ENCODE data around the gene ATP6V0D1. TPM values are rescaled to one million over a fixed set of nuclear protein-coding genes. Genes with fewer than 3 reads are reported as not detected.

The ATP6V0D1 gene
- total RNA-seq, 1 experiment from 2014 or later: 43.0 TPM

GRCh38 chr16:67426022-67426421 is 54.9 kb downstream of the ATP6V0D1 start:
- H3K9me3 Mint-ChIP-seq: no peaks in the 10 kb centered on the region
- no peak overlapping the region for H3T11ph ChIP-seq (ENCODE audit: low read length)
- H3K36me3 Mint-ChIP-seq (ENCODE audit: insufficient read depth in 1 of 3, low read depth in 3 of 3): no peaks in the 10 kb centered on the region; a peak in 1 of 7 replicates
- H2BK20ac ChIP-seq (ENCODE audit: low read depth, low read length, poor library complexity, severe bottlenecking): no peak overlapping the region
- H2AFZ ChIP-seq (ENCODE audit: low read length): no peak overlapping the region
- H3K14ac ChIP-seq (ENCODE audit: insufficient read depth, low read length): no peak overlapping the region
- WGBS (ENCODE audit: extremely low coverage, insufficient read length, low lambda C conversion rate): no CpG with 5 or more reads among the region's 7 CpGs
- H3K4me2 ChIP-seq (ENCODE audit: insufficient read depth, insufficient read length, low read length): no peak overlapping the region
- H3K4ac ChIP-seq (ENCODE audit: low read depth, low read length): no peak overlapping the region
- H3K23me2 ChIP-seq (ENCODE audit: insufficient read length, low read depth, low read length, poor library complexity, severe bottlenecking): peaks cover 6% of the 10 kb centered on the region
- no peak overlapping the region for H3K56ac ChIP-seq (ENCODE audit: insufficient read length, low read depth, low read length)
- no peak for TF ChIP-seq CTCF (conservative IDR thresholded peaks at IDR 0.05)
- H2BK12ac ChIP-seq (ENCODE audit: insufficient read length, low read depth, low read length): no peak overlapping the region
- no peaks in the 10 kb centered on the region for H4K20me1 ChIP-seq (ENCODE audit: control insufficient read depth, insufficient read depth, insufficient read length)
- H3K4me1 Mint-ChIP-seq: peaks cover 72% of the 10 kb centered on the region in 2 experiments
- 0 out of 5 replicates have a peak overlapping the region, but pooled peaks of 1 of the 2 experiments have one; percentile 12 for H3K4me3 Mint-ChIP-seq
- H3K79me1 ChIP-seq (ENCODE audit: insufficient read depth, low read depth, low read length, poor library complexity, severe bottlenecking): no peaks in the 10 kb centered on the region
- H3K4me1 ChIP-seq (ENCODE audit: insufficient read depth, low read length): peaks cover 30% of the 10 kb centered on the region
- no peak overlapping the region for H2BK5ac ChIP-seq (ENCODE audit: insufficient read length, low read length)
- no peaks in the 10 kb centered on the region; the same call in 1 of the 2 replicates for H3K79me2 ChIP-seq (ENCODE audit: insufficient read depth, low read length)
- no peak overlapping the region for H3K18ac ChIP-seq (ENCODE audit: insufficient read length, low read depth, low read length)
- no peak for DNase-seq
- H3K23ac ChIP-seq (ENCODE audit: insufficient read length, low read depth, low read length): no peak overlapping the region
- H4K91ac ChIP-seq (ENCODE audit: insufficient read length, low read depth, low read length): no peak overlapping the region
- H4K5ac ChIP-seq (ENCODE audit: insufficient read length, low read depth, low read length): no peak overlapping the region
- no peak overlapping the region for H4K8ac ChIP-seq (replicated peaks; ENCODE audit: insufficient read length, low read depth, low read length)
- H2BK15ac ChIP-seq (ENCODE audit: low read depth, low read length): no peak overlapping the region
- H3K9ac ChIP-seq (ENCODE audit: extremely low read depth, insufficient read length, low read length): no peak overlapping the region
- H3K27ac Mint-ChIP-seq: peak overlapping the region in 2 of 3 experiments; percentile 55 to 61; a peak in 2 of 7 replicates
- no peaks in the 10 kb centered on the region for H3K9me3 ChIP-seq (ENCODE audit: control insufficient read depth, low read depth, low read length)
- no peaks in the 10 kb centered on the region; the same call in 1 of the 2 replicates for H3K27me3 ChIP-seq (ENCODE audit: insufficient read depth, low read length)
- peaks cover 16% of the 10 kb centered on the region for H3K27me3 Mint-ChIP-seq (ENCODE audit: low read depth)
- no peak overlapping the region for H2AK5ac ChIP-seq (ENCODE audit: insufficient read length, low read length)
- no peak overlapping the region for H2BK120ac ChIP-seq (ENCODE audit: low read depth, low read length, poor library complexity, severe bottlenecking)
- H3K27ac ChIP-seq (ENCODE audit: insufficient read length, low read depth, low read length): no peak overlapping the region

Measured in H9 (cell line).